ENCODE measurements around the gene TRPM3. TPM values are rescaled to one million over a fixed set of nuclear protein-coding genes. Genes with fewer than 3 reads are reported as not detected.

TRPM3 gene
- total and polyA plus RNA-seq, 2 donors (not counting 1 experiment from before 2014, with no cell fraction given): not detected

GRCh38 chr9:70576116-70576515 is 545.3 kb downstream of the TRPM3 start:
- H3K4me2 ChIP-seq (replicated peaks; ENCODE audit: low read depth, low read length, poor library complexity, severe bottlenecking): no peak overlapping the region
- Mint-ChIP-seq H3K27ac (no peak overlapping the region), H3K4me1 (peaks cover 1% of the 10 kb centered on the region), H3K9me3 (ENCODE audit: insufficient read depth) (no peaks in the 10 kb centered on the region), H3K27me3 (peaks cover 15% of the 10 kb centered on the region), H3K4me3 (no peak overlapping the region)
- H3K4me1 ChIP-seq (ENCODE audit: control insufficient read depth in 2 of 2, insufficient read depth in 2 of 2, low read length in 2 of 2): peaks cover 0 to under 1% of the 10 kb centered on the region in 2 donors
- H3K27me3 ChIP-seq (replicated peaks in 1 of 4; ENCODE audit: control extremely low read depth in 1 of 4, control insufficient read depth in 3 of 4, insufficient read depth in 4 of 4, low read length in 3 of 4): peaks cover 0 to 4% (median 0%) of the 10 kb centered on the region in 4 experiments
- WGBS (ENCODE audit: insufficient coverage): 100% methylated on average over 1 of the region's 2 CpGs
- no peak overlapping the region for H3K9ac ChIP-seq (ENCODE audit: low read length)
- ChIA-PET POLR2A (no interaction called here), CTCF (interaction anchor here (0.9 kb wide), 1 partner anchor 24 kb away, joined by 3 read pairs; no protein-coding TSS in a partner anchor)
- TF ChIP-seq EZH2 (IDR thresholded peaks at IDR 0.05; ENCODE audit: borderline replicate concordance, insufficient read depth, low read depth, low read length, poor library complexity, severe bottlenecking) (no peak), CTCF (IDR thresholded peaks at IDR 0.05) (no peak)
- intact Hi-C loops (cut with micrococcal nuclease): no loop called here
- H4K20me1 ChIP-seq (ENCODE audit: control insufficient read depth, insufficient read depth, low read length, poor library complexity, severe bottlenecking): no peaks in the 10 kb centered on the region
- H3K79me2 ChIP-seq (ENCODE audit: control insufficient read depth, insufficient read depth, low read length): no peaks in the 10 kb centered on the region
- DNase-seq: no peak
- ATAC-seq (ENCODE audit: low read depth): no peak
- H3K36me3 ChIP-seq (replicated peaks in 1 of 2; ENCODE audit: control extremely low read depth in 1 of 2, control insufficient read depth in 1 of 2, extremely low read depth in 1 of 2, insufficient read depth in 2 of 2, low read length in 1 of 2): no peaks in the 10 kb centered on the region
- H3K9me3 ChIP-seq (ENCODE audit: control extremely low read depth in 1 of 3, control insufficient read depth in 2 of 3, insufficient read depth in 1 of 3, low read length in 2 of 3): no peaks in the 10 kb centered on the region
- H3K27ac ChIP-seq (ENCODE audit: low read length in 2 of 2): no peak overlapping the region
- no peak overlapping the region for H3K4me3 ChIP-seq (ENCODE audit: control extremely low read depth in 1 of 5, extremely low read depth in 1 of 5, insufficient read depth in 1 of 5, low read depth in 2 of 5, low read length in 4 of 5)
- no peak overlapping the region for H2AFZ ChIP-seq (ENCODE audit: insufficient read depth, low read depth, low read length, poor library complexity, severe bottlenecking)

- H2AFZ ChIP-seq (ENCODE audit: insufficient read depth, low read depth, low read length, poor library complexity, severe bottlenecking): no peak overlapping the region
- Mint-ChIP-seq H3K4me1 (no peaks in the 10 kb centered on the region), H3K27me3 (peaks cover 15% of the 10 kb centered on the region), H3K4me3 (no peak overlapping the region), H3K9me3 (ENCODE audit: insufficient read depth) (no peaks in the 10 kb centered on the region), H3K27ac (no peak overlapping the region)
- H3K4me3 ChIP-seq (ENCODE audit: control extremely low read depth in 1 of 5, extremely low read depth in 1 of 5, insufficient read depth in 1 of 5, low read depth in 2 of 5, low read length in 4 of 5): no peak overlapping the region
- no peaks in the 10 kb centered on the region for H4K20me1 ChIP-seq (ENCODE audit: control insufficient read depth, insufficient read depth, low read length, poor library complexity, severe bottlenecking)
- TF ChIP-seq EZH2 (IDR thresholded peaks at IDR 0.05; ENCODE audit: borderline replicate concordance, insufficient read depth, low read depth, low read length, poor library complexity, severe bottlenecking) (no peak), CTCF (IDR thresholded peaks at IDR 0.05) (no peak)
- no peak overlapping the region for H3K9ac ChIP-seq (ENCODE audit: low read length)
- ChIA-PET CTCF (interaction anchor here (0.7 to 1.7 kb wide), 3 partner anchors 26 to 90 kb away, joined by 3 to 7 read pairs (median 3); no protein-coding TSS in a partner anchor), POLR2A (interaction anchor here (1.5 kb wide), 1 partner anchor 11 kb away, joined by 3 read pairs; no protein-coding TSS in a partner anchor)
- no peak overlapping the region for H3K27ac ChIP-seq (ENCODE audit: low read length in 2 of 2)
- DNase-seq: no peak
- no peaks in the 10 kb centered on the region for H3K79me2 ChIP-seq (ENCODE audit: control insufficient read depth, insufficient read depth, low read length)
- 100% methylated on average over 1 of the region's 2 CpGs for WGBS (ENCODE audit: insufficient coverage)
- peaks cover 0 to 4% (median 0%) of the 10 kb centered on the region in 4 experiments for H3K27me3 ChIP-seq (replicated peaks in 1 of 4; ENCODE audit: control extremely low read depth in 1 of 4, control insufficient read depth in 3 of 4, insufficient read depth in 4 of 4, low read length in 3 of 4)
- intact Hi-C loops (cut with micrococcal nuclease): no loop called here
- no peak for ATAC-seq (ENCODE audit: low read depth)
- no peaks in the 10 kb centered on the region for H3K36me3 ChIP-seq (replicated peaks in 1 of 2; ENCODE audit: control extremely low read depth in 1 of 2, control insufficient read depth in 1 of 2, extremely low read depth in 1 of 2, insufficient read depth in 2 of 2, low read length in 1 of 2)
- no peak overlapping the region for H3K4me2 ChIP-seq (replicated peaks; ENCODE audit: low read depth, low read length, poor library complexity, severe bottlenecking)
- H3K9me3 ChIP-seq (ENCODE audit: control extremely low read depth in 1 of 3, control insufficient read depth in 2 of 3, insufficient read depth in 1 of 3, low read length in 2 of 3): peaks cover 0 to 3% (median 0%) of the 10 kb centered on the region in 3 donors
- H3K4me1 ChIP-seq (ENCODE audit: control insufficient read depth in 2 of 2, insufficient read depth in 2 of 2, low read length in 2 of 2): no peaks in the 10 kb centered on the region
These were observed 547.1 kb downstream of the TRPM3 start for GRCh38 chr9:70574151-70574837.
